ENCODE measurements around the gene LETM1. TPM values are rescaled to one million over a fixed set of nuclear protein-coding genes. Genes with fewer than 3 reads are reported as not detected.

Gene LETM1
- total and polyA plus RNA-seq, 5 donors from 2014 or later, result 10.3 to 41.8 (median 12.4) TPM

DNA sequence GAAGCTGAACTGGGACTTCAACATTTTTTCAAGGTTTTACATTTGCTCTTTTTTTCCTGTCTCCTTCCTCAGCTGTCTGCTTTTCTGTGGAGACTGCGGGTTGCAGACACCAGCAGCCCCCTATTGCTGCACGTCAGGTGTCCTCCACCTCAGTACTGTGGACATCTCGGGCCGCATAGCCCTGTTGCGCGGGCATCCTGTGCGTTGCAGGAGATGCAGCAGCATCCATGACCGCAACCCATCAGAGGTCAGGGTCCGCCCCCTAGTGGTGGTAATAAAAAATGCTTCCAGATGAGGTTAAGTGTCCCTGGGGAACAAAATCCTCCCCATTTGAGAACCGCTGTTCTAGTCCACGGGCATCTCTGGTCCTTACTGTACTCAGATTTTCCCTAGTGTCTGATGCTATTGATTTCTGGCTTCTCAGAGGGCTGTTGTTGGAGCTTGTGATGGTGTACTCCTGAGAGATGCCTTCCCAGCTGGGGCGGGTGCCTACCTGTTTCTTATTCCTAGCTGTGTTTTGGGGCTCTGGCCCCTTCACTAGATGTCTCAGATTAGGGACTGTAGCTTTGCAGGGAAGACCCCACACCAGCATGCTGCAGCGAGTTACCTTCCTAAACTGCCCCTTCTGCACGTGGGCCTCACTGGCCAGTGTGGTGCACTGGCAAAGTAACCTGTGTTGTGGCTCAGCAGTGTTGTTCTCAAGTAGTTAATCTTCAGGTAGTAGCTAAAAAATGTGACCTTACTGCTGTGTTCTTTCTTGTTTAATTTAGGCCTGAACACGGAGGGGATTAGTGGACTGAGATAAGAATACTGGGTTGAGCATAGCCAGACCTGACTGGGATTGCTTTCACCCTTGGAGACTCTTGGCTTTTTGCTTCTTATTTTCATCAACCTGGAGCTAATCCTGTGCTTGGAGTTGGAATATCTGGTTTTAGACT lies 43.5 kb upstream of the LETM1 start:
- H3K27ac ChIP-seq (ENCODE audit: insufficient read depth, low read length, poor library complexity, severe bottlenecking), result no peak overlapping the region
- peak; percentile 64 to 85 (median 78) for DNase-seq

GRCh38 chr4:1898681-1899080 lies 42.7 kb upstream of the LETM1 start:
- Mint-ChIP-seq H3K36me3 (peaks cover 19% of the 10 kb centered on the region), H3K4me1 (peaks cover 12 to 28% (median 18%) of the 10 kb centered on the region in 4 donors), H3K27me3 (no peaks in the 10 kb centered on the region), H3K27ac (peak overlapping the region in 2 of 3 donors; percentile 42 to 89), H3K4me3 (peak overlapping the region in 1 of 4 donors; percentile 14), H3K9me3 (no peaks in the 10 kb centered on the region)
- Histone ChIP-seq H3K36me3 (ENCODE audit: control insufficient read depth, insufficient read depth, low read length) (peaks cover 20% of the 10 kb centered on the region), H3K9me3 (ENCODE audit: control insufficient read depth in 2 of 2, low read length in 2 of 2) (no peaks in the 10 kb centered on the region), H3K4me3 (ENCODE audit: low read depth, low read length) (no peak overlapping the region), H3K27me3 (ENCODE audit: control insufficient read depth, insufficient read depth, low read length) (no peaks in the 10 kb centered on the region), H3K4me1 (ENCODE audit: control insufficient read depth, insufficient read depth, low read length, poor library complexity, severe bottlenecking) (peaks cover 19% of the 10 kb centered on the region), H3K27ac (ENCODE audit: insufficient read depth, low read length, poor library complexity, severe bottlenecking) (no peak overlapping the region)
- ATAC-seq (ENCODE audit: low read depth in 2 of 2), result no peak
- DNase-seq, result no peak

More for the DNA sequence above, 43.5 kb upstream of the LETM1 start:
- Mint-ChIP-seq H3K4me1 (peaks cover 12 to 28% (median 17%) of the 10 kb centered on the region in 4 donors), H3K4me3 (peak overlapping the region in 3 of 4 donors; percentile 14 to 61 (median 35)), H3K9me3 (no peaks in the 10 kb centered on the region), H3K27ac (peak overlapping the region in 2 of 3 donors; percentile 42 to 89), H3K36me3 (peaks cover 21% of the 10 kb centered on the region), H3K27me3 (no peaks in the 10 kb centered on the region)
- H3K27me3 ChIP-seq (ENCODE audit: control insufficient read depth, insufficient read depth, low read length), result no peaks in the 10 kb centered on the region
- H3K4me3 ChIP-seq (ENCODE audit: low read depth, low read length), result peak overlapping the region; percentile 39
- peak; percentile 85 to 87 for ATAC-seq (ENCODE audit: low read depth in 2 of 2)
- H3K36me3 ChIP-seq (ENCODE audit: control insufficient read depth, insufficient read depth, low read length), result peaks cover 23% of the 10 kb centered on the region
- peaks cover 19% of the 10 kb centered on the region for H3K4me1 ChIP-seq (ENCODE audit: control insufficient read depth, insufficient read depth, low read length, poor library complexity, severe bottlenecking)
- H3K9me3 ChIP-seq (ENCODE audit: control insufficient read depth in 2 of 2, low read length in 2 of 2), result no peaks in the 10 kb centered on the region

DNA sequence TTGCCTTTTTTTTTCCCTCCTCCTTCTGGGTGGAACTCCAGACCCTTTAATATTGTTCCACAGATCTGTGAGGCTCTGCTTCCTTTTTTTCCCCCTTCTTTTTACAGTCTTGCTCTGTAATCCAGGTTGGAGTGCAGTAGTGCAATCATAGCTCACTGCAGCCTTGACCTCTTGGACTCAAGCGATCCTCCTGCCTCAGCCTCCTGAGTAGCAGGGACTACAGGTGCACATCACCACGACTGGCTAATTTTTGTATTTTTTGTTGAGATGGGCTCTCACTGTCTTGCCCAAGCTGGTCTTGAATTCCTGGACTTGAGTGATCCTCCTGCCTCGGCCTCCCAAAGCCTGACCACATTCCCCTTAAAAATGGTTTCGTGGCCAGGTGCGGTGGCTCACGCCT lies 42.1 kb upstream of the LETM1 start:
- H3K4me1 Mint-ChIP-seq, result peaks cover 12 to 27% (median 18%) of the 10 kb centered on the region in 4 donors
- Histone ChIP-seq H3K27me3 (ENCODE audit: control insufficient read depth, insufficient read depth, low read length) (no peaks in the 10 kb centered on the region), H3K36me3 (ENCODE audit: control insufficient read depth, insufficient read depth, low read length) (peaks cover 20% of the 10 kb centered on the region), H3K27ac (ENCODE audit: insufficient read depth, low read length, poor library complexity, severe bottlenecking) (no peak overlapping the region), H3K9me3 (ENCODE audit: control insufficient read depth in 2 of 2, low read length in 2 of 2) (no peaks in the 10 kb centered on the region), H3K4me3 (ENCODE audit: low read depth, low read length) (no peak overlapping the region), H3K4me1 (ENCODE audit: control insufficient read depth, insufficient read depth, low read length, poor library complexity, severe bottlenecking) (peaks cover 19% of the 10 kb centered on the region)
- peaks cover 14% of the 10 kb centered on the region for H3K36me3 Mint-ChIP-seq
- H3K27me3 Mint-ChIP-seq, result no peaks in the 10 kb centered on the region
- ATAC-seq (ENCODE audit: low read depth in 2 of 2) (no peak), DNase-seq (no peak)
- no peak overlapping the region for H3K4me3 Mint-ChIP-seq
- H3K9me3 Mint-ChIP-seq, result no peaks in the 10 kb centered on the region
- no peak overlapping the region for H3K27ac Mint-ChIP-seq

GRCh38 chr4:1896658-1896991 lies 40.7 kb upstream of the LETM1 start:
- Histone ChIP-seq H3K27me3 (ENCODE audit: control insufficient read depth, insufficient read depth, low read length) (no peaks in the 10 kb centered on the region), H3K36me3 (ENCODE audit: control insufficient read depth, insufficient read depth, low read length) (peaks cover 9% of the 10 kb centered on the region), H3K4me1 (ENCODE audit: control insufficient read depth, insufficient read depth, low read length, poor library complexity, severe bottlenecking) (peaks cover 19% of the 10 kb centered on the region), H3K4me3 (ENCODE audit: low read depth, low read length) (no peak overlapping the region), H3K9me3 (ENCODE audit: control insufficient read depth in 2 of 2, low read length in 2 of 2) (no peaks in the 10 kb centered on the region), H3K27ac (ENCODE audit: insufficient read depth, low read length, poor library complexity, severe bottlenecking) (no peak overlapping the region)
- Mint-ChIP-seq H3K27ac (peak overlapping the region in 2 of 3 donors; percentile 0 to 26), H3K4me1 (peaks cover 15 to 25% (median 18%) of the 10 kb centered on the region in 4 donors), H3K36me3 (peaks cover 8% of the 10 kb centered on the region), H3K27me3 (no peaks in the 10 kb centered on the region), H3K9me3 (no peaks in the 10 kb centered on the region), H3K4me3 (no peak overlapping the region)
- no peak for DNase-seq
- no peak for ATAC-seq (ENCODE audit: low read depth in 2 of 2)

GRCh38 chr4:1895971-1896657 lies 40.2 kb upstream of the LETM1 start:
- ATAC-seq (ENCODE audit: low read depth in 2 of 2) (no peak), DNase-seq (no peak)
- Mint-ChIP-seq H3K4me3 (no peak overlapping the region), H3K9me3 (no peaks in the 10 kb centered on the region), H3K36me3 (peaks cover 5% of the 10 kb centered on the region), H3K27ac (peak overlapping the region; percentile 0 to 59 (median 52)), H3K4me1 (peaks cover 15 to 25% (median 21%) of the 10 kb centered on the region in 4 donors), H3K27me3 (no peaks in the 10 kb centered on the region)
- no peak overlapping the region for H3K27ac ChIP-seq (ENCODE audit: insufficient read depth, low read length, poor library complexity, severe bottlenecking)
- no peaks in the 10 kb centered on the region for H3K27me3 ChIP-seq (ENCODE audit: control insufficient read depth, insufficient read depth, low read length)
- peaks cover 4% of the 10 kb centered on the region for H3K36me3 ChIP-seq (ENCODE audit: control insufficient read depth, insufficient read depth, low read length)
- no peak overlapping the region for H3K4me3 ChIP-seq (ENCODE audit: low read depth, low read length)
- H3K4me1 ChIP-seq (ENCODE audit: control insufficient read depth, insufficient read depth, low read length, poor library complexity, severe bottlenecking), result peaks cover 19% of the 10 kb centered on the region
- H3K9me3 ChIP-seq (ENCODE audit: control insufficient read depth in 2 of 2, low read length in 2 of 2), result no peaks in the 10 kb centered on the region

DNA sequence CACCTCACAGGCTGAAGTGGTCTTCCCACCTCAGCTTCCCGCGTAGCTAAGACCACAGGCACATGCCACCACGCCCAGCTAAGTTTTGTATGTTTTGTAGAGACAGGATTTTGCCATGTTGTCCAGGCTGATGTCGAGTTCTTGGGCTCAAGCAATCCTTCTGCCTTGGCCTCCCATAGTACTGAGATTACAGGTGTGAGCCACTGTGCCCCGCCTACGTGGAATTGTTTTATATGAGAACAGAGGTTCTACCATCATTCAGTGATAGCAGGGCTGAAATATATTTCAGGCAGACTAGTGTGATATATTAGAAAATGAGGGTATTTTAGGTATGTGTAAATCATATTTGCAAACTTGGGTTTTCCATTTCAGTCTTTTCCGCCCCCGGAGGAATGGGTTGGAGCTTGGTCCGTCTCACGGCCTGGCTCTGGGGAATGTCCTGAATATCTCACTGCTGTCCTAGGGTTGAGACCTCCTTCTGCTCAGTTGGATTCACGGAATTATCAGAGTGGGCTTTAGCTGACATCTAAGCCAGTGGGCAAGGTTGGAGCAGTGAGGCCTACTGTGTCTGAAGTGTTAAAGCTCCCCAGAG lies 35.1 kb upstream of the LETM1 start:
- peak overlapping the region in 1 of 3 donors; percentile 31 for H3K27ac Mint-ChIP-seq
- H3K27ac ChIP-seq (ENCODE audit: insufficient read depth, low read length, poor library complexity, severe bottlenecking), result no peak overlapping the region

DNA sequence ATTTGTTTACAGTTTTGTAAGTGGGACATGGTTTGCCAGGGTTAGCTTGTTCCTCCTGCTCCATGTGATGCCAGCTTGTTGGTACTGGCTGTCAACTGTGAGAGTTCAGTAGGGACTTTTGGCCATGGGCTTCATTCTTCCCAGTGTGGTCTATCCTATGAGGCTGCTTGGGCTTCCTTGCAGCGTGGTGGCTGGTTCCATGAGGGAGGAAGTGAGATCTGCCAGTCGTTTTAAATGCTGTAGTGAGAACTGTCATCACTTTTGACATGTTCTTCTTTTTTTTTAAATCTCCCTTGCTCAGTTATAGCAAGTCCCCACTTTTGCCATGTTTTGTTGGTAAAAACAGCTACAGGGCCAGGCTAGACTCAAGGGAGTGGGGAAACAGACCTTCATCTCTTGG lies 31.1 kb upstream of the LETM1 start:
- Histone ChIP-seq H3K27me3 (ENCODE audit: control insufficient read depth, insufficient read depth, low read length) (no peaks in the 10 kb centered on the region), H3K4me1 (ENCODE audit: control insufficient read depth, insufficient read depth, low read length, poor library complexity, severe bottlenecking) (peaks cover 5% of the 10 kb centered on the region), H3K27ac (ENCODE audit: insufficient read depth, low read length, poor library complexity, severe bottlenecking) (no peak overlapping the region), H3K36me3 (ENCODE audit: control insufficient read depth, insufficient read depth, low read length) (no peaks in the 10 kb centered on the region), H3K4me3 (ENCODE audit: low read depth, low read length) (no peak overlapping the region), H3K9me3 (ENCODE audit: control insufficient read depth in 2 of 2, low read length in 2 of 2) (no peaks in the 10 kb centered on the region)
- DNase-seq (no peak), ATAC-seq (ENCODE audit: low read depth in 2 of 2) (no peak)
- peaks cover 15 to 50% (median 30%) of the 10 kb centered on the region in 4 donors for H3K4me1 Mint-ChIP-seq
- no peaks in the 10 kb centered on the region for H3K27me3 Mint-ChIP-seq
- no peaks in the 10 kb centered on the region for H3K9me3 Mint-ChIP-seq
- H3K27ac Mint-ChIP-seq, result peak overlapping the region in 2 of 3 donors; percentile 5 to 90
- H3K36me3 Mint-ChIP-seq, result peaks cover 5% of the 10 kb centered on the region
- H3K4me3 Mint-ChIP-seq, result no peak overlapping the region

More for the DNA sequence above, 35.1 kb upstream of the LETM1 start:
- Mint-ChIP-seq H3K4me3 (no peak overlapping the region), H3K4me1 (peaks cover 15 to 33% (median 25%) of the 10 kb centered on the region in 4 donors), H3K27me3 (no peaks in the 10 kb centered on the region), H3K9me3 (no peaks in the 10 kb centered on the region), H3K36me3 (no peaks in the 10 kb centered on the region)
- Histone ChIP-seq H3K4me3 (ENCODE audit: low read depth, low read length) (no peak overlapping the region), H3K27me3 (ENCODE audit: control insufficient read depth, insufficient read depth, low read length) (no peaks in the 10 kb centered on the region), H3K9me3 (ENCODE audit: control insufficient read depth in 2 of 2, low read length in 2 of 2) (no peaks in the 10 kb centered on the region), H3K36me3 (ENCODE audit: control insufficient read depth, insufficient read depth, low read length) (no peaks in the 10 kb centered on the region), H3K4me1 (ENCODE audit: control insufficient read depth, insufficient read depth, low read length, poor library complexity, severe bottlenecking) (peaks cover 11% of the 10 kb centered on the region)
- DNase-seq, result no peak
- no peak for ATAC-seq (ENCODE audit: low read depth in 2 of 2)
